Activated T-helper 1 cell treated with anti-CD3 and anti-CD28 coated beads, Interleukin-2, amount 50 U/mL, for 16 hours (primary cell): Measurements from ENCODE around the gene IRS2.

Source experiments
- DNase-seq, 2 donors: peaks; one replicate each; pipeline ENCODE4 v3.0.0-alpha.2; 2020; ENCODE audit warnings: low read depth in 1 of 2, low spot score in 1 of 2

Gene IRS2

GRCh38 chr13:109707044-109707741 lies 79.2 kb downstream of the IRS2 start:
- DNase-seq = no peak

GRCh38 chr13:109706015-109706715 lies 80.2 kb downstream of the IRS2 start:
- DNase-seq = no peak

- DNase-seq = no peak
Measured at GRCh38 chr13:109704771-109705635, 81.4 kb downstream of the IRS2 start.

- no peak for DNase-seq
Measured at GRCh38 chr13:109703250-109703649, 83.1 kb downstream of the IRS2 start.
